B cell (primary cell): Measurements from ENCODE around the gene SPECC1L. TPM values are rescaled to one million over a fixed set of nuclear protein-coding genes. Genes with fewer than 3 reads are reported as not detected.
"Not testable (repeated sequence)": the region's sequence is repeated elsewhere in the genome, so short reads cannot be mapped to it uniquely, and the experiment has no call there.

ENCODE experiments used
- ATAC-seq: fragments of 200-7000 bp; cut with Tn5 transposase; one replicate; pipeline ENCODE4 v1.10.0; 2021; ENCODE audit warnings: low read depth, mild to moderate bottlenecking, moderate number of reproducible peaks, moderate library complexity
- CTCF ChIA-PET: fragments of 350-600 bp; sonication (Branson Sonifier 250); formaldehyde crosslinking; loops from one replicate; lab custom pipeline; 2021; ENCODE audit warnings: antibody characterized with exemption, inconsistent platforms; lab: Charles Lee
- POLR2A ChIA-PET: fragments of 350-600 bp; sonication (Branson Sonifier 250); formaldehyde crosslinking; loops from one replicate; lab custom pipeline; 2021; ENCODE audit warnings: antibody characterized with exemption; lab: Charles Lee
- DNase-seq: peaks from one replicate; pipeline ENCODE4 v3.0.0; 2013
- H2AFZ ChIP-seq: 2 replicates; pipeline ENCODE4 v1.6.1; 2012; ENCODE audit warnings: mild to moderate bottlenecking, low read depth, low read length; ENCODE audit not compliant: insufficient read depth, poor library complexity, severe bottlenecking
- H3K27ac ChIP-seq, 2 donors: 1 replicate in 1 of 2; 2 replicates in 1 of 2; pipeline ENCODE4 v1.5.1; 2012 to 2013; ENCODE audit warnings: low read length in 2 of 2, mild to moderate bottlenecking in 2 of 2, moderate library complexity in 1 of 2
- H3K27me3 ChIP-seq, 4 experiments: fragments of 200-600 bp in 1 of 4; sonication (generic) in 1 of 4; replicated peaks in 1 of 4; 1 replicate in 2 of 4; 2 replicates in 2 of 4; pipeline versions ENCODE4 v1.6.1 to v1.7.0; 2013 to 2016; ENCODE audit warnings: low read length in 3 of 4, mild to moderate bottlenecking in 2 of 4, mixed read lengths in 1 of 4, moderate library complexity in 1 of 4; ENCODE audit not compliant: insufficient read depth in 4 of 4, control insufficient read depth in 3 of 4; ENCODE audit errors: control extremely low read depth in 1 of 4
- H3K36me3 ChIP-seq, 2 experiments: replicated peaks in 1 of 2; 1 replicate in 1 of 2; 2 replicates in 1 of 2; pipeline versions ENCODE4 v1.6.1 to v1.7.1; 2013; ENCODE audit warnings: low read length in 1 of 2; ENCODE audit not compliant: insufficient read depth in 2 of 2, control insufficient read depth in 1 of 2; ENCODE audit errors: control extremely low read depth in 1 of 2, extremely low read depth in 1 of 2
- H3K4me1 ChIP-seq, 2 donors: fragments of 200-600 bp in 1 of 2; sonication (generic) in 1 of 2; 1 replicate in 1 of 2; 2 replicates in 1 of 2; pipeline versions ENCODE4 v1.5.1 to v1.6.1; 2013 to 2017; ENCODE audit warnings: low read length in 2 of 2; ENCODE audit not compliant: control insufficient read depth in 2 of 2, insufficient read depth in 2 of 2
- H3K4me2 ChIP-seq: replicated peaks from 2 replicates; pipeline ENCODE3; 2012; ENCODE audit warnings: mild to moderate bottlenecking, low read depth, low read length; ENCODE audit not compliant: poor library complexity, severe bottlenecking
- H3K4me3 ChIP-seq, 5 experiments: fragments of 200-600 bp in 1 of 5; sonication (generic) in 1 of 5; 1 replicate in 3 of 5; 2 replicates in 2 of 5; pipeline versions ENCODE4 v1.5.1 to v1.7.0; 2011 to 2016; ENCODE audit warnings: low read length in 4 of 5, mild to moderate bottlenecking in 4 of 5, low read depth in 2 of 5, control low read depth in 1 of 5, moderate library complexity in 1 of 5; ENCODE audit not compliant: insufficient read depth in 1 of 5; ENCODE audit errors: control extremely low read depth in 1 of 5, extremely low read depth in 1 of 5
- H3K79me2 ChIP-seq: fragments of 200-600 bp; sonication (generic); one replicate; pipeline ENCODE4 v1.6.0; 2016; ENCODE audit warnings: low read length; ENCODE audit not compliant: control insufficient read depth, insufficient read depth
- H3K9ac ChIP-seq: fragments of 200-600 bp; sonication (generic); 2 replicates; pipeline ENCODE4 v1.6.1; 2017; ENCODE audit warnings: mild to moderate bottlenecking, low read length, moderate library complexity
- H3K9me3 ChIP-seq, 3 donors: one replicate each; pipeline versions ENCODE4 v1.6.1 to v1.7.1; 2013; ENCODE audit warnings: low read length in 2 of 3; ENCODE audit not compliant: control insufficient read depth in 2 of 3, insufficient read depth in 1 of 3; ENCODE audit errors: control extremely low read depth in 1 of 3
- H4K20me1 ChIP-seq: 2 replicates; pipeline ENCODE4 v1.6.0; 2012; ENCODE audit warnings: mild to moderate bottlenecking, low read length; ENCODE audit not compliant: insufficient read depth, control insufficient read depth, poor library complexity, severe bottlenecking
- H3K27ac Mint-ChIP-seq: one replicate; pipeline ENCODE4 v1.8.0; 2021; ENCODE audit warnings: mixed read lengths
- H3K27me3 Mint-ChIP-seq: one replicate; pipeline ENCODE4 v1.8.0; 2021; ENCODE audit warnings: mixed read lengths
- H3K4me1 Mint-ChIP-seq: one replicate; pipeline ENCODE4 v1.8.0; 2021; ENCODE audit warnings: mixed read lengths
- H3K4me3 Mint-ChIP-seq: one replicate; pipeline ENCODE4 v1.8.0; 2021; ENCODE audit warnings: mixed read lengths
- H3K9me3 Mint-ChIP-seq: one replicate; pipeline ENCODE4 v1.8.0; 2022; ENCODE audit warnings: mixed read lengths; ENCODE audit not compliant: insufficient read depth
- CTCF ChIP-seq: fragments of 200-600 bp; IDR thresholded peaks from one replicate; pipeline ENCODE4 v1.8.0; 2022; ENCODE audit warnings: antibody characterized with exemption, mild to moderate bottlenecking
- EZH2 ChIP-seq: IDR thresholded peaks from 2 replicates; pipeline ENCODE4 v1.6.1; 2012; ENCODE audit warnings: borderline replicate concordance, low read depth, mild to moderate bottlenecking, moderate library complexity, low read length; ENCODE audit not compliant: insufficient read depth, poor library complexity, severe bottlenecking
- WGBS: methylation state at CpG from one replicate; pipeline ENCODE4 v1.1.5; 2013; ENCODE audit warnings: missing lambda C conversion rate; ENCODE audit not compliant: insufficient coverage; 5-methylcytosine and 5-hydroxymethylcytosine counted together
- intact Hi-C: fragments of 100-400 bp; cut with micrococcal nuclease; formaldehyde crosslinking; loops from one replicate; pipeline ENCODE4 v1.10.0; 2022
- polyA plus RNA-seq: library from polyadenylated mRNA; depleted of rRNA; stranded (reverse); fragments of >200 nt; gene quantifications from 2 replicates; pipeline ENCODE4 v1.2.3, GENCODE V29; 2012
- total RNA-seq, 2 donors: library from RNA; stranded (reverse); fragments of 120-200 nt in 1 of 2; gene quantifications; 1 replicate in 1 of 2; 2 replicates in 1 of 2; pipeline versions ENCODE4 v1.2.3 to v1.2.4, GENCODE V29; 2013 to 2022

The SPECC1L gene
- total and polyA plus RNA-seq, 2 donors (not counting 1 experiment from before 2014, with no cell fraction given), result 14.4 to 85.3 TPM

DNA sequence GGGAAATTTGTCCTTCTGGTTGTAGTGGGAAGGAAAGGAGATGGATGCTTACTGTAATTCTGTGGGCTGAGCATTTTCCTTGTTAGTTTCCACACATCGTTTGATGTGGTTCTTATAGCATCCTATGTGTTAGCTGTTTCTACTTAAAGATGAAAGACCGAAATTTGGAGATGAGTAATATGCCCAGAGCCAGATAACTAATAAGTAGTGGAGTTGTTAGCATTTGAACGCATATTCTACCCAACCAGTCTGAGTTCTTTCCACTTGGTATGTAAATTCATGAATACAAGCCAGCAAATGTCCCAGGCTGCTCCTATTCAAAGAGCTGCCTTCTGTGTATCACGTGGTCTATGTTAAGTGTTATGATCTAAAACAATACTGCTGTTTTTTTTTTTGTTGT, 14.6 kb downstream of the SPECC1L start:
- Histone ChIP-seq H3K4me2 (no peak overlapping the region), H3K9me3 (no peaks in the 10 kb centered on the region), H3K27me3 (no peaks in the 10 kb centered on the region), H3K79me2 (peaks cover 84% of the 10 kb centered on the region), H3K36me3 (peaks cover 0 to 4% of the 10 kb centered on the region in 2 experiments), H3K4me3 (no peak overlapping the region), H3K4me1 (peaks cover 10% of the 10 kb centered on the region in 2 donors), H3K9ac (no peak overlapping the region), H2AFZ (no peak overlapping the region), H4K20me1 (peaks cover 30% of the 10 kb centered on the region), H3K27ac (no peak overlapping the region)
- no peak for TF ChIP-seq EZH2
- TF ChIP-seq CTCF, result no peak
- ATAC-seq, result no peak
- 89% methylated on average over 1 of the region's 4 CpGs for WGBS
- H3K4me3 Mint-ChIP-seq, result no peak overlapping the region
- H3K9me3 Mint-ChIP-seq, result no peaks in the 10 kb centered on the region
- H3K4me1 Mint-ChIP-seq, result peaks cover 52% of the 10 kb centered on the region
- ChIA-PET CTCF (no interaction called here), POLR2A (no interaction called here)
- no peak for DNase-seq
- intact Hi-C loops, result no loop called here
- H3K27me3 Mint-ChIP-seq, result no peaks in the 10 kb centered on the region
- H3K27ac Mint-ChIP-seq, result no peak overlapping the region

DNA sequence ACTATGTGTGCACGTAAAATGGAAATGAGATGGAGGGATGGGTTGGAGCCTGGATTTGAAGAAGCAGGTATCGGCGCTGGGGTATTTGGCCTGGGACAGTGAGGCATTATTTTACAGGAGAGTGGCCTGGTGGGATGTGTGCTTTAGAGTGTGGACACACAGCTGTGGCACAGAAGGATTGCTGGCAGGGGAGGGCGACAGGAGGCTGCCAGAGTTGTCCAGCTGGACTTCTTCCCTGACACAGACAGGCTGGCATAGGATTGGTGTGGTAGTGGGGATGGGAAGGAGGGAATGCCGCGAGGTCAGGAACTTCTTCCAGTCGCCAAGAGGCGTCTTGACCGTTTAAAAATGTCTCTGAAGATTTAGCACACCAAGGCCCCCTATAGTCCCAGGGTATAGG, 16.6 kb downstream of the SPECC1L start:
- H3K27ac ChIP-seq, ATAC-seq, H3K9me3 ChIP-seq, H3K4me2 ChIP-seq, intact Hi-C loops, H3K27me3 ChIP-seq, H3K9me3 Mint-ChIP-seq, H3K27ac Mint-ChIP-seq, H3K4me3 Mint-ChIP-seq, H3K4me3 ChIP-seq, H3K9ac ChIP-seq, H3K27me3 Mint-ChIP-seq, CTCF ChIA-PET, POLR2A ChIA-PET, H2AFZ ChIP-seq, H3K36me3 ChIP-seq, DNase-seq: not testable (repeated sequence)
- peaks cover 59% of the 10 kb centered on the region for H3K4me1 Mint-ChIP-seq
- H3K4me1 ChIP-seq, result peaks cover 9 to 18% of the 10 kb centered on the region in 2 donors
- peaks cover 88% of the 10 kb centered on the region for H3K79me2 ChIP-seq
- WGBS, result no CpG with 5 or more reads among the region's 9 CpGs
- H4K20me1 ChIP-seq, result peaks cover 43% of the 10 kb centered on the region

DNA sequence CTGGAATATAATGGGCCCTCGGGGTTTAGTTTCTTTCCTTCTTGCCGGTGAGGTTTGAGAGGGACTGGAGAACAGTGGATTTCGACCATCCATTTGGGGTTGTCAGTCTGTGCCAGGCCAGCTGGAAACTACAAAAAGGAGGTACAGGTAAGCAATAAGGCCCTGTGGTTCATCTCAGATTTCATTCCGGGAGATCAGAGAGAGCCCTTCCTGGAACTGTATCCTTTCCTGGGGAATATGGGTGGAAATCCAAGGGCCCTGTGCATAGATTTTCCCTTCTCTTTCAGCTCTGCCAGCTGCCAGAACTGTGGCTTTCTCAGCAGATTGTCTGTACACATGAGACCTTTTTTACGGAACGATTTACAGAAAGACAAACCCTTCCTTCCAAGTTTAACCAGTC, 17.2 kb downstream of the SPECC1L start:
- H3K27ac Mint-ChIP-seq, H3K27me3 Mint-ChIP-seq, DNase-seq, ATAC-seq, intact Hi-C loops, H2AFZ ChIP-seq, H3K4me3 Mint-ChIP-seq, H3K4me3 ChIP-seq, H3K4me2 ChIP-seq, H3K9ac ChIP-seq, H3K9me3 Mint-ChIP-seq, H3K36me3 ChIP-seq, POLR2A ChIA-PET, H3K27ac ChIP-seq, H3K9me3 ChIP-seq, H3K27me3 ChIP-seq, CTCF ChIA-PET: not testable (repeated sequence)
- Histone ChIP-seq H3K79me2 (peaks cover 82% of the 10 kb centered on the region), H4K20me1 (peaks cover 43% of the 10 kb centered on the region), H3K4me1 (peaks cover 10 to 18% of the 10 kb centered on the region in 2 donors)
- 100% methylated on average over 2 of the region's 6 CpGs for WGBS
- H3K4me1 Mint-ChIP-seq, result peaks cover 56% of the 10 kb centered on the region
